NCI-H1436 treated with DMSO at 0.1 percent for 48 hours (cell line): Measurements from ENCODE around the gene U2AF2.

Source experiments
- DNase-seq: peaks from one replicate; lab custom pipeline; 2025; lab: John Stamatoyannopoulos, UW

Gene U2AF2

DNA sequence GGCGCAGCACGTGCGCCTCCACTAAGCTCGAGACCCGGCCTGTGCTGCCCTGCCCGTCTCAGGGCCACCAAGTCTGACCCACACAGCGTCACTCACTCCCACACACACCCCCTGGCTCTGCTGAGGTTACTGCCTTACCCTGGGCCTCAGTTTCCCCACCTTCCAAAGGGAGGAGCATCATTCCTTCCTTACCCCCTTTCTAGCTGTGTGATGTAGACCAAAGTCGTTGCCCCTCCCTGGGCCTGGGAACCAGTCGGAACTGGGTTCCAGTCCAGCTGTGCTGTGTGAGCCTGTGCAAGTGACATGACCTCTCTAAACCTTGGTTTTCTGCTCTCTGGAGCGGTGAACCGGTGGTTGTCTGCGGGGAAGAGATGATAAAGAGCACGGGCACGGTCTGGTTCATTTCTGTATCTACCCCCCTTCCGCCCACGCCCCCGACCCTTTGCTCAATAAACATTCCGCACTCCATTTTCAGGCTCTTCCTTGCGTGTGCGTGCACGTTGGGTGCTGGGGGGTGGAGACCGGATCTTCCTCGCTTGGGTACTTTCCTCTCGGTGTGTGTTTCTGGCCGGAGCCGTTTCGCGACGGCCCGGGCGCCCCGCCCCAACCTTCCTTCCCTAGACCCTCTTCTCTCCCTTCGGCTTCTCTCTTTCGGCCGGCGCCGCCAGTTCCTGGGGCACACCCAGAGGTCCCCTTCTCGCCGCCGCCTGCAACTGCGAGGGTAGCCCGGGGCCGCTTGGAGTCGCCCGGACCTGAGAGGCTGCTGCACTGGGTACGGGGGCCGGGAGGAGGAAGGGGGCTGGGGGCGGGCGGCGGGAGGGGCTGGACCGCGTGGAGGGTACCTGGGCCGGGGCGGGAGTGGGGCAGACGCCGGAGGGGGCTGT is 11.6 kb upstream of the U2AF2 start, which contains the start of gene ZNF581:
Gene ZNF581, plus strand, starts transcription at position 647 of the 884 bp plus-strand sequence. CDS start 923 bp downstream, outside the sequence.
- no peak for DNase-seq

DNA sequence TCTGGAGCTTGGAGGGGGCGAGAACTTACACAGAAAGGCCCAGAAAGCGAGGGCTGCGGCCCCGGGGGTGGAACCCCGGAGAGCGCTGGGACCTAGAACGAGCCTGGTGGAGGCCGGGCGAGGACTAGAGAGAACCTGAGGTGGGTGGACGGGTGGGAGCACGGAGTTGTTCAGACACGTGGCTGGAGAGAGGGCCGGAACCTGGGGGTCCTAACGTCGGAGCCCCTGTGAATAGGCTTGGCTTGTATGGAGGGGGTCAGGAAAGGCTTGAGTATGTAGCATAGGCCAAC is 11.0 kb upstream of the U2AF2 start:
- DNase-seq: no peak

DNA sequence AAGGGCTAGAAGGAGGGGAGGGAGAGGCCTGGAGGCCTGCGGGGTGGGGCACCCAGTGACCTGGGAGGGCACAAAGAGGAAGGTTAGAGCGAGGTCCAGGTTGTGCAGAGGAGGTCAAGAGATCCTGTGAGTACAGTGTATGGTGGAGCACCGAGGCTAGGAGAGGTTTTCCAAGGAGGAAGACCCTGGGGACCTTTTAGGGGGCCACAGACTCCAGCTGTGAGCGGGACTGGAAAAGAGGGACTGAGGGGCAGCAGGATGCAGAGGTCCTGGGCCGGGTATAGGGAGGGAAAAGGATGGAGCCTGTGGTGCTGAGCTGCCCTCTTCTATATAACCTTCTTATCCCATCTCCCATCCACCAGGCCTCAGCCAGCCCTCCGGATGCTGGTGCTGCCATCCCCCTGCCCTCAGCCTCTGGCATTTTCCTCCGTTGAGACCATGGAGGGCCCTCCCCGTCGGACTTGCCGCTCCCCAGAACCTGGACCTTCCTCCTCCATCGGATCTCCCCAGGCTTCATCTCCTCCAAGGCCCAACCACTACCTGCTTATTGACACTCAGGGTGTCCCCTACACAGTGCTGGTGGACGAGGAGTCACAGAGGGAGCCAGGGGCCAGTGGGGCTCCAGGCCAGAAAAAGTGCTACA is 10.5 kb upstream of the U2AF2 start:
- no peak for DNase-seq

DNA sequence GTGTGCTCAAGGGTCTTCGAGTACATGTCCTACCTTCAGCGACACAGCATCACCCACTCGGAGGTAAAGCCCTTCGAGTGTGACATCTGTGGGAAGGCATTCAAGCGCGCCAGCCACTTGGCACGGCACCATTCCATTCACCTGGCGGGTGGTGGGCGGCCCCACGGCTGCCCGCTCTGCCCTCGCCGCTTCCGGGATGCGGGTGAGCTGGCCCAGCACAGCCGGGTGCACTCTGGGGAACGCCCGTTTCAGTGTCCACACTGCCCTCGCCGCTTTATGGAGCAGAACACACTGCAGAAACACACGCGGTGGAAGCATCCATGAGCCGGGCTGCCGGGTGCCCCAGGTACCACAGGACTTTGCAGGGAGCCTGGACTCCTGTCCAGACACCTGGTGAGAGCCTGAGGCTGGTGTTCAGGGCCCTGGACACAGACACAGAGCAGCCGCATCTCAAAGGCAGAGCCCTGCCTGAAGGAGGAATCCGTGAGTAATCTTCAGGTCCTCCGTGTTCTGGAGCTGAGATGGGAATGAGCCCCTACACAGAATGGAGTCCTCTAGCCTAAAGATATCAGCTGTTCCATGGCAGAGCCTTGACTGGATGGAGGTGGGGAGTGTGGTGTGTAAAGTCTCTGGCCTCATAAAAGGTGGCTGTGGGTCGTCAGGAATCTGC is 9.9 kb upstream of the U2AF2 start:
- DNase-seq: no peak

DNA sequence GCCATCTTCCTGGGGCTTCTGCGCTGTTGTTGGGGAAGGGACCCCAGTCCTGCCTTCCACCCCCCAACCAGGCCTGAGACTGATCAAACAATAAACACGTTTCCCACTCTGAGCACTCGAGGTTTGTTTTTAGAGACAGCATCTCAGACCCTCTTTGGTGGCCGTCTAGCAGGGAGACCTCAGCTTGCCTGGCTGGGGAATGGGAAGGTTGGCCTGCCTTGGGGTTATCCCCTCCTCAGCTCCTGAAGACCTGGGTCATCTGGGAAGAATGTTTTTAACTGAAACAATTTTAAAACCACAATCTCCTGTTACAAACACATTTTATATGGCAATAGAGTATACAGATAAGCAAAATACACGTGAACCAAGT is 9.3 kb upstream of the U2AF2 start:
- no peak for DNase-seq

DNA sequence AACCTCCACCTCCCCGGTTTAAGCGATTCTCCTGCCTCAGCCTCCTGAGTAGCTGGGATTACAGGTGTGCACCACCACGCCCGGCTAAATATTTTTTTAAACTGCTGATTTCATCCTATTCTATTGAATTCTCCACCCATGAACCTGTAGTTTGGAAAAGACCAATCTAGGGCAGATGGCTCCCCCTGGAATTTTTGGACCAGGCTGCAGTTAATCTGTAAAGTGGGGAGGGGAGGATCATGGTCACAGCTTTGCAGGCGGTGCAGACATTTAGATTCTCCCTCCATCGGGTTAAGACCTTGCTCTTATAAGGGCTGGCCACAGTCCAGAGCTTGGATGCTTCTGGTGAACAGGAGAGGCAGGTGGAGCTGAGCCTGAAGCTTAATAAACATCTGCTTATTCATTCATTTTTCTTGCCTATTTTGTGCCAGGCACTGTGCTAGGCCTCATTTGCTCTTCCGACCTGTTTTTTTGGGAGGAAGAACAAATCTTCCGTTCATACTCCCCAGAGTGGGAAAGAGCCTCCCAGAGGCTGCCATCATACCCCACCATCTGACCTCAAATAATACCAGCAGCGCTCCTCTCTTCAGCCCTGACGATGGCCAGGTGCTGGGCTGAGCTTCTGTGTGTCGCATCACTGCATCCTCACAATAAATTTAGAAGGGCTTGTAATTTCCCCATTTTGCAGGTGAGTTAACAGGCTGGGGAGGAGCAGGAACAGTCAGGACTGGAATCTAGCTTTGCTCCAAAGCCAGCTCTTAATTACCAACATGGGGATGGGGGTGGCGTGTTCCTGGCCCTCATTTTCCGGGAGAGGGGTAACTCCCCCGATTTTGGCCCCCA is 7.7 kb upstream of the U2AF2 start:
- DNase-seq: no peak

DNA sequence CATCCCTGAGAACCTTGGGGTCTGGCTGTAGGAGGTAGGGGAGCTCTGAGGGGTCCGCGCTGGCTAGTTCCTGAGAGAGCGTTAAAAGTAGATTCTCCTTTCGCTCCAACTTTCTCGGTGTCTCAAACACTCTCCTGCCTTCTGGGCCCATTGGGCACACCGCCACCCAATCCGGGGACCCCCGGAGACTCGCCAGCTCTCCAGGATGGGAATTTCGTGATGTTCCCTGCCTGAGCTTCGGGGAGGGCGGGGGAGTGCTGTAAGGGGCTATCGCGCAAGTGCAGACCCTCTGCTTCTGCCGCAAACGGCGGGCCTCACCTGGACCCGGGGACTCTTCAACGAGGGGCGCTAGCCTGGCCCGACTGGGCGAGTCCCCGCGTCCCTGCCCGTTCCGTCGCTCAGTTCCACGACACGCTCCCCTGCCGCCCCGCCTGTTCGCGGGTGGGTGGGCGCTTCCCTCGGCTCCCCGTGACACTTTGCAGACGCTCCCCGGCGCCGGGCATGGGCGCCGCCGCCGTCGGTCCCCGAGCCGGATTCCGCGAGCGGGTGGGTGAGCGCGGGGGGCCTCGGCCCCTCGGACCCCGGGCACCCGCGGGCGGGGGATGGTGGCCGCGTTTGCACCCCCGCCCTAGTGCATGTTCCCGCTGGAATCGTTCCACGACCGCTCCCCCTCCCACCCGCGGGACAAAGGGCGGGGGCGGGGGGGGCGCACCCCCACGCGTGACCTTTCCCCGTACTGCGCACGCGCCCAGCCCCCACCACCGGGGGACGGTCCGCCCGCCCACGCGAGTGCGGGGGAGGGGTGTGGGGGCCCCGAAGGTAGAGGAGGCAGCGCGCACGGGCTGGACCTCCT is 6.9 kb upstream of the U2AF2 start, which contains the start of gene CCDC106:
Gene CCDC106, plus strand, starts transcription at position 481 of the 853 bp plus-strand sequence. CDS start 835 bp downstream, outside the sequence.
- no peak for DNase-seq

DNA sequence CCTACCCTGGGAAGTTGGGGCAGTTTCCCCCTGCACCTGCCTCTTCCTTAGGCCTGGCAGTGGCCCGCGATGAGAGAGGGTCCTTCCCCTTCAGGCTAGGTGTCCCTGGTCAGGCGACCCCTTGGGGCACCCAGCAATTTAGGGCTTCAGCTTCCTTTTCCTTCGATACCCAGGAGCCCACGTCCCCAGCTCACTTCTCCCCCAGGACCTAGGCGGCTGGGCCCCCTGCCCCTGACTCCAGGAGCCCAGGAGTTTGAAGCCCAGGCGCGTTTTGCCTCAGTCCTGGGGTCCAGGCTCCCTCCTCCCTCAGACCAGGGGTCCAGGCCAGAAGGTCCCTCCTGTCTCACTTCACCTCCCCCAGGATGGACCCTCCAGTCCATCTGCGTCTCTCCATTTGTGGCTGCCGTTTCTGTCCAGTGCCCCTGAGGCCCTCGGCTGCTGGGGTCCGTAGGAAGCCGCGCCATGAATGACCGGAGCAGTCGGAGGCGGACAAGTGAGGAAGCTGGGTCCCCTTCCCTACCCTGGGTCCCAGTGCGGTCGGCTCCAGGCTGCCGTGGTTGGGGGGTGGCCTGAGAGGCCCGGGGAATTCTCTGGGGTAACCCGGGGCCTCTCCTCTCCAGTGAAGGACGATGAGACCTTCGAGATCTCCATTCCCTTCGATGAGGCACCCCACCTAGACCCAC is 6.1 kb upstream of the U2AF2 start:
- DNase-seq: no peak

DNA sequence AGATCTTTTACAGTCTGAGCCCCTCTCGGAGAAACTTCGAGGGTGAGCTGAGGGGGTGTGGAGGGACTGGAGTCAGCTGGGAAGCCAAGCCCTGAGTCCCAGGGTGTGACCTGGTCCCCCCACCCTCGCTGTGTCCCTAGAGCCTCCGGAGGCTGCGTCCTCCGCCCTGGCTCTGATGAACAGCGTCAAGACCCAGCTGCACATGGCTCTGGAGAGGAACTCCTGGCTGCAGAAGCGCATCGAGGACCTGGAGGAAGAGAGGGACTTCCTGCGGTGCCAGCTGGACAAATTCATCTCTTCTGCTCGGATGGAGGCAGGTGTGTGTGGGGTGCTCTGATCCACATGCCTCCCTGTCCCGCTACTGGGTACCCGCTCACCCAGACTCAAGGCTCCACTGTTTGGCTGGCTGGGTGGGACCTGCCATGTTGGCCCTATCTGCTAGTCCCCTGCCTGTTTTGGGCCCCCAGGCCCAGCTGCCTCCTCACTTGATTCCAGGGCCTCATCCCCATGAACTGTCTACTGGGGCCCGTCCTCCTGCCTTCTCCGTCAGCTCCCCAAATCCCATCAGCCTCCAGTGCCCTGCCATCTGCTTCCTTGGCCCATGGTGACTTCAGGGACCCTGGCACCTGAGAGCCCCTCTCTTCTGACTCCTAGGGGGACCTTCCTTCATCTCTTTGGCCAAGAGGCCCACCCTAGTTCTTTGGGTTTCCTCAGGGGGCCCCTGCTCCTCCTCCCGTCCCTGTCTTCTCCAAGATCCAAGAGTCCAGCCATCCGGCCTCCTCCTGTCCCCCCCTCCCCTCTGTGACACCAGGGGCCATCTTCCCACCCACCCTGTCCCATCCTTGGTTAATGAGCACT is 5.3 kb upstream of the U2AF2 start:
- no peak for DNase-seq

DNA sequence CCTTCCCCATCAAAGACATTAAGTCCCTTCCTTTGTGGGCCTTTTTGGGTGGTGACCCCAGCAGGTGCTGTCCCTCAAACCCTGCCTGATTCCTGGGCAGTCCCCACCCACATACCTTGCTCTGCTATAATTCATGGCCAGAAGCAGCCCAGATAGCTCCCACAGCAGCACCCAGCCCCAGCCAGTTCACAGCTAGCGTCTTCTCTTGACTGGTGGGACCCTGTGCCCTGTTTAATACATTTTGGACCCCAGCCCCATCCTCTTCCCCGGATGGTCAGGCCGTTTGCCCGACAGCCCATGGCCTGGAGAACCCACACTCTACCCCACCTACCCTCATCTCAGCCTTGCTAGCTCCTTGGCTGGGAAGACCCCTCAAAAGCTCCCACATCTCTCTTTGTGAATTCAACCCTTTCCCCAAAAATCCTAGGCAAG is 4.7 kb upstream of the U2AF2 start:
- DNase-seq: no peak

DNA sequence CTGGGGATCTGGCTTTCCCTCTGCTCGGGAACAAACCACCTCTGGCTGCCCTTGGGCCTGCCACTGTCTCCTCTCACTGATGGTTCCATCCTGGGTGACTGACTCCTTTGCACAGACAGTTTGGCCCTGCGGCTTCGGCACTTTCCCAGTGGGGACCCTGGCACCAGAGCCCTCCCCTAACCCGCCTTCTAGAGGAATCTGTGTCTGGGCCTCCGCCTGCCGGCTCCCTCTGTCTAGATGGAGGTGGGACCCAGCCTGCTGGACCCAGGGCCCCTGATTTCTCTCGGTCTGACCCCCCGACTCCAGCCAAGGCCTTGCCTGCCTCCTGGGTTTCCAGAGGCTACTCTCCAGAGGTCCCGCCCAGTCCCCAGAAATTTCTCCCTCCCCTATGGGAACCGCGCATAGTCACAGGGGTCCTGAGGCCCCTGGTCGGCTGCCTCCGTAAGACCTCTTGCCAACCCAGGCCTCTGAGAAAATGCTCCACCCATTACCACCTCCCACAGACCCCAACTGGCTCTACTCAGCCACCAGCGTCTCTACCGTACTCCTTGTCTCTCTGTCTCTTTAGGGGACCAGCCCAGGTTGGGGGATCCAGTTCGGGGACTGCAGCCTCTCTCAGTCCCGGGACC is 4.1 kb upstream of the U2AF2 start:
- DNase-seq: no peak

DNA sequence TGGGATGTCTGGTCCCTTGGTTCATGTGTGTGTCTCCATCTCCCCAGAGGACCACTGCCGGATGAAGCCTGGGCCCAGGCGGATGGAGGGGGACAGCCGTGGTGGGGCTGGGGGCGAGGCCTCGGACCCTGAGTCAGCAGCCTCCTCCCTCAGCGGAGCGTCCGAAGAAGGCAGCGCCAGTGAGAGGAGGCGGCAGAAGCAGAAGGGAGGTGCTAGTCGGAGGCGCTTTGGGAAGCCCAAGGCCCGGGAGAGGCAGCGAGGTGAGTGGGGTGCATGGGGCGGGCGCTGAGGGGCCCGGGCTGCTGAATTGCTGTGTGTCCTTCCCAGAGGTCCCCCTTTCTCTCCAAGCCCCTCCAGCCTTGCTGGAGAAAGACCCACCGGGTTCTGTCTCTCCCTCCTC is 3.6 kb upstream of the U2AF2 start:
- no peak for DNase-seq

DNA sequence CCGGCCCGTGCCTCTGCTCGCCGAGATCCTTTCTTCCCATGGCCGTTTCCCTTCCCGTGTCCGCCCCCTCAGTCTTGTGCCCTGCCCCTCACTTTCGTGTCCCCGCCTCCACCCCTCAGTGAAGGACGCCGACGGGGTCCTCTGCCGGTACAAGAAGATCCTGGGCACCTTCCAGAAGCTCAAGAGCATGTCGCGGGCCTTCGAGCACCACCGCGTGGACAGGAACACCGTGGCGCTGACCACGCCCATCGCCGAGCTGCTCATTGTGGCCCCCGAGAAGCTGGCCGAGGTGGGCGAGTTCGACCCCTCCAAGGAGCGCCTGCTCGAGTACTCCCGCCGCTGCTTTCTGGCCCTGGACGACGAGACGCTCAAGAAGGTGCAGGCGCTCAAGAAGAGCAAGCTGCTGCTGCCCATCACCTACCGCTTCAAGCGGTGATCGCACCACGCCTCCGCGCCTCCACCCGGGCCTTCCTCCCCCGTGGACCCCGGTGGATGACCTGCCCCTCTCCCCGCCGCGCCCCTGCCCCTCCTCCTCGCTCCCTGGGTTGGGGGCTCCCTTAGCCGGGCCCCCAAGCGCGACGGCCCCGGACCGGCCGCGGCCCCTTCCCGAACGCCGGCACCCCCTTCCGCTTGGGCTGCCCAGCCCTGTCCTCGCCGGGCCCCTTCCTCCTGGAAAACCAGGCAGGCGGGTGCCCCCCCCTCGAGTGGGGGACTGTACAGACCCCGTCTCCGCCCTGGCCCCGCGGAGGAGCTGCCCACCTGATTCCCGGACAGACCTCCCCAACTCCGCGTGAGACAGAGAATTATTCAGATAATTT is 2.3 kb upstream of the U2AF2 start:
- no peak for DNase-seq

DNA sequence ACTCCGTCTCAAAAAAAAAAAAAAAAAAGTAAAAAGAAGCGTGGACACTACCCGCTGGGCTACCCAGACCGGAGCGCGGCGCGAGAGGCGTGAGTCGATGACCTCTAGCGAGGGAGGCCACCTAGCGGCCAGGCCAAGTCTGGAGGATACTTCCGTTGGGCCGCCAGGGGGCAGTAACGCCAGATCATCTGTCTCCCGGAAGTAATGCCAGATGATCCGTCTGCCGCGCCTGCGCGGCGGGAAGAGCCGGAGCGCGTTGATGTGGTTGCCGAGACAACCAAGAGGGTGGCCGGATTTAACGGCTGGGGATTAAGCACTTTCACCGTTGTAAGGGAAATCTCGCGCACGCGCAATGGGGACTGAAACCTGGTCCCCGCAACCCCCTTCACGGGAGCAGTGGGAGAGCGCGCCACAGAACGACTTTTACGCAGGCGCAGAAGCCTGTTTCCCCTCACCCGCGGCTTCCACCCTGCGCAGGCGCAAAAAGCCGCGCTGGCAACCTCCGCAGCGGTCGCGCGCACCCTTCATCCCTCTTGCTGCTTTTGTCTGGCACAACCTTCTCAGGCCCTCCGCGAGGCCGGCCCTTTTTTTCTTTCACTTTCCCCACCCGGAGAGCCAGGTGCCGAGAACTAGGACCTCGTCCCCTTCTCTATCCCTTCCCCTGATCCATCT is 1.0 kb upstream of the U2AF2 start:
- peak; percentile 97 for DNase-seq

DNA sequence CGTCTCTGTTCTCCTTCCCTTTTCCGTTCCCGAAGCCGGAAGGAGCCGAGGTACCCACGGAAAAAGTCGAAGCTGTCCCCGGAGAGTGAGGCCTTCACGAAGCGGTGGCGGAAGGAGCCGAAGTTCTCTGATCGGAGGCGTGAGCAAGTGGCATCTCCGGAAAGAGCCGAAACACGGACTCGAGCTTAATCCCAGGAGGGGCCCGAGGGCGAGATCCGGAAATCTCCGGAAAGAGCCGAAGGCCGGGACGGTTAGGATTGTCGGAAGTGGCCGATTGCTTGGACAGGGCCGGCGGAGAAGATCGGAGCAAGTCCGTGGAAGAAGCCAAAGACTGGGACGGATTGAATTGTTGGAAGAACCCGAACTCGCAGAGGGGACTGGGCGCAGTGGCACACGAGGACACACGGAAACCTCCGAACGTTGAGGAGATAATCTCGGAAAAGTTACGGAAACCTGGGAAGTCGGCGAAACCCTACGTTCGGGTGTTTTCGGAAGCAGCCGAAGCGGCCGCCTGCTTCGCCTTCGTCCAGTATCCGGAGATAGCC is 440 bp upstream of the U2AF2 start:
- DNase-seq: peak; percentile 98

DNA sequence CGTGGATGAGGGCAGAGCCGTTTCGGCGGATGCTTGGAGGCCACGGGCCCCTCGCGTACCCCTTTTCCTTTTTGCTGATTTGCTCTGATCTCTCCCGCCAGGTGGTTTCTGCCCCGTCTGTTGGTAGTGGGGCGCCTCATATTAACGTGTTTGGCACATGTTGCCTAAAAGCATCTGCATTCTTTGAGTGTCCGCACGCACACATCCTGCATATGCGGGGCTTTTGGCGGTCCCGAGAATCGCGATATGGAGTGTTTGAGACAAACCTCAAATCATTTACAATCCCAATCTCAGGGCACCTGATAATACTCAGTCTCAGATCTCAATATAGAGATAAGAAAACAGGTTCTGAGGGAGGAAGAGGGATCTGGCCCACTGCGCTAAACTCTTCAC is 809 bp downstream of the U2AF2 start:
- no peak for DNase-seq

DNA sequence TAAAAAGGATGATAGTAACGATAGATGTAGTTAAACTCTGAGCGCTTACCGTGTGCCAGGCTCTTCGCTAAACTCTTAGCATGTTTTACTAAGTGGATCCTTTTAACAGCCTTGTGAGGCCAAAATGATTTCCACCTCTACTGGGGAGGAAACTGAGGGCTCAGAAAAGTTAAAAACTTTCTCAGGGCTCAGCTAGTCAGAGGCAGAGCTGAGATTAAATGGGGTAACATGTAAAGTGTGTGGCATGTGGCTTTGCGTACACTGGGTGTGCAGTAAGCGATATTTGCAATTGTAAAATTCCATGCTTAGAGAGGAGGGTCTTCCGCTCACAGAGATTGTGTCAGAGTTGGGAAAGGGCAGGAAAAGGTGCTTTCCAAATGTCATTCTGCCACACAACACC is 1.7 kb downstream of the U2AF2 start:
- DNase-seq: no peak
